HepG2 (cell line): ENCODE measurements around the gene PXMP2.

Experiments used
- DPF2 ChIP-seq: sonication (generic); formaldehyde crosslinking; IDR thresholded peaks from 2 replicates; pipeline ENCODE4 v1.4.0; 2020; ENCODE audit warnings: mild to moderate bottlenecking, low read depth, missing genetic modification reagents, borderline replicate concordance
- EZH2 ChIP-seq: conservative IDR thresholded peaks from 2 replicates; pipeline ENCODE4 v1.6.1; 2012; ENCODE audit warnings: mild to moderate bottlenecking, low read depth, low read length, moderate library complexity
- GABPB1 ChIP-seq: IDR thresholded peaks from 2 replicates; pipeline ENCODE4 v1.6.1; 2016; ENCODE audit warnings: mild to moderate bottlenecking, missing genetic modification reagents, moderate library complexity, missing compliant biosample characterization
- JUN ChIP-seq: sonication (generic); formaldehyde crosslinking; IDR thresholded peaks from 2 replicates; pipeline ENCODE4 v1.4.0; 2020; ENCODE audit warnings: mild to moderate bottlenecking, missing genetic modification reagents
- JUND ChIP-seq: sonication (generic); formaldehyde crosslinking; IDR thresholded peaks from 2 replicates; pipeline ENCODE4 v1.8.0; 2022; ENCODE audit warnings: mild to moderate bottlenecking, missing genetic modification reagents
- KAT8 ChIP-seq: IDR thresholded peaks from 2 replicates; pipeline ENCODE4 v1.6.1; 2016; ENCODE audit warnings: missing genetic modification reagents, missing compliant biosample characterization
- MAZ ChIP-seq, 2 experiments: sonication (generic) in 1 of 2; formaldehyde crosslinking in 1 of 2; IDR thresholded peaks; 2 replicates each; pipeline versions ENCODE4 v1.5.0 to v1.6.1; 2012 to 2020; ENCODE audit warnings: low read depth in 2 of 2, mild to moderate bottlenecking in 2 of 2, borderline replicate concordance in 1 of 2, improper control_type of control experiment in 1 of 2, low read length in 1 of 2, missing genetic modification reagents in 1 of 2, moderate library complexity in 1 of 2
- NFE2L2 ChIP-seq: fragments of 150-350 bp; IDR thresholded peaks from 2 replicates; pipeline ENCODE4 v1.6.1; 2014; ENCODE audit warnings: low read length
- ZNF775 ChIP-seq: sonication (generic); formaldehyde crosslinking; IDR thresholded peaks from 2 replicates; pipeline ENCODE4 v1.4.0; 2020; ENCODE audit warnings: missing genetic modification reagents, mild to moderate bottlenecking, moderate library complexity, borderline replicate concordance
- TF ChIP-seq, protein P1 (sequence below): sonication (generic); formaldehyde crosslinking; IDR thresholded peaks from 2 replicates; pipeline ENCODE4 v1.5.0; 2020; ENCODE audit warnings: mild to moderate bottlenecking, missing genetic modification reagents, moderate library complexity

DNA sequence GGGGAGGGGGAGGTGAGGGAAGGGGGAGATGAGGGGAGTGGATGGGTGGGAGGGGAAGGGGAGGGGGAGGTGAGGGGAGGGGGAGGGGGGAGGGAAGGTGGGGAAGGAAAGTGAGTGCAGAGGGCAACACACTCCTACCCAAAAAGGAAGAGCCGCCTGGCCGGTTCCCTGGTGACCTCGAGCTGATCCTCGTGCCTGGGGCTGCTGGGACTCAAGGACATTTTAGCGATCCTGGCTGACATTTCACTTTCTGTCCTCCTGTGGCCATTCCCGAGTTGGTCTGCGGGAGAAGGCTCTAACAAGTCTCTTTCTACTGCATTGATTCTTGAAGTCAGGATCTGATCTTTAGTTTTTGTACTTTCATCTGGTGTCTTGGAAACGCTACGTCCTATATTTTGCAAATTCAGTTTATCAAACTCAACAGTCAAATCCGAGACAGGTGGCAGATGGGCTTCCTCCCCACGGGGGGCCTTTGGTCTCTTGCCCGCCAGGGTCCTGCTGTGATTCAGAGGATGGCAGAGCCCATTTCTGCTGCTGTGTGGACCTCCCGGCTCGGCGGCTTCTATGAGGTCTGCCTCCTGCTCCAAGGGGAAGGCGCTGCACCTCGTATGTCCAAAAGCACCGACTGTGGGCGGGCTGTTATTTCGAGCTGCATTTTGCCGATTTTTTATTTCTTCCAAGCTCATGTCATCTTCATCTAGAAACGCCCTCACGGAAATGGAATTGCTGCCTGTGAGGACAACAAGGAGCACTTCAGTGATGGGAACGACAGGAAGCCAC, 42.3 kb downstream of the PXMP2 start:
- TF ChIP-seq, protein P1, sequence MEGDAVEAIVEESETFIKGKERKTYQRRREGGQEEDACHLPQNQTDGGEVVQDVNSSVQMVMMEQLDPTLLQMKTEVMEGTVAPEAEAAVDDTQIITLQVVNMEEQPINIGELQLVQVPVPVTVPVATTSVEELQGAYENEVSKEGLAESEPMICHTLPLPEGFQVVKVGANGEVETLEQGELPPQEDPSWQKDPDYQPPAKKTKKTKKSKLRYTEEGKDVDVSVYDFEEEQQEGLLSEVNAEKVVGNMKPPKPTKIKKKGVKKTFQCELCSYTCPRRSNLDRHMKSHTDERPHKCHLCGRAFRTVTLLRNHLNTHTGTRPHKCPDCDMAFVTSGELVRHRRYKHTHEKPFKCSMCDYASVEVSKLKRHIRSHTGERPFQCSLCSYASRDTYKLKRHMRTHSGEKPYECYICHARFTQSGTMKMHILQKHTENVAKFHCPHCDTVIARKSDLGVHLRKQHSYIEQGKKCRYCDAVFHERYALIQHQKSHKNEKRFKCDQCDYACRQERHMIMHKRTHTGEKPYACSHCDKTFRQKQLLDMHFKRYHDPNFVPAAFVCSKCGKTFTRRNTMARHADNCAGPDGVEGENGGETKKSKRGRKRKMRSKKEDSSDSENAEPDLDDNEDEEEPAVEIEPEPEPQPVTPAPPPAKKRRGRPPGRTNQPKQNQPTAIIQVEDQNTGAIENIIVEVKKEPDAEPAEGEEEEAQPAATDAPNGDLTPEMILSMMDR (CRISPR knock-in tag): no peak
- TF ChIP-seq MAZ (IDR thresholded peaks at IDR 0.05; ENCODE audit: borderline replicate concordance, low read depth, low read length): no peak
- no peak for TF ChIP-seq MAZ (CRISPR knock-in tag; IDR thresholded peaks at IDR 0.05; ENCODE audit: low read depth)
- TF ChIP-seq KAT8 (CRISPR knock-in tag): no peak
- TF ChIP-seq JUND: no peak
- no peak for TF ChIP-seq EZH2
- no peak for TF ChIP-seq DPF2
- no peak for TF ChIP-seq ZNF775 (CRISPR knock-in tag)
- TF ChIP-seq JUN: no peak
- no peak for TF ChIP-seq NFE2L2
- no peak for TF ChIP-seq GABPB1
